Measurements from ENCODE around the gene KIF5C. TPM values are rescaled to one million over a fixed set of nuclear protein-coding genes. Genes with fewer than 3 reads are reported as not detected.

Gene KIF5C
- total and polyA plus RNA-seq, 2 experiments from 2014 or later: 0.11 to 0.19 TPM

DNA sequence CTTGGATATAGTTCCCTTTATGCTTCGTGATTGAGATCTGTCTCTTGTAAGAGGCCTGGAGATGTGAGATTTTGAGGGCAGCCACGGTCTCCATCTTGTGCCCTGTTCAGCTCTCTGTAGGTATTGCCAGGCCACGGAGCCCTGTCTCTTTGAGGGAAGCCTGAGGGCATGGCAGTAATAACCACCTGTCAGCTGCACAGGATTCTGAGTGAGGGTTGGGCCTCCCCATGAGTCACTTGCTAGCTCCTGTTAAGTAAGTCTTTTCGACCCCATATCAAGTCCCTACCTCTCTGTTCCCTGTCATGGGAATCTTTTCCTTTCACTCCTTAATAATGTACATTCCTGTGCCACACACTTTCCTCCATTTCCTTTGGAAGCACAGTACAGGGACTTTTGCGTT is 183.9 kb downstream of the KIF5C start:
- in situ Hi-C loops (cut with MboI): no loop called here

DNA sequence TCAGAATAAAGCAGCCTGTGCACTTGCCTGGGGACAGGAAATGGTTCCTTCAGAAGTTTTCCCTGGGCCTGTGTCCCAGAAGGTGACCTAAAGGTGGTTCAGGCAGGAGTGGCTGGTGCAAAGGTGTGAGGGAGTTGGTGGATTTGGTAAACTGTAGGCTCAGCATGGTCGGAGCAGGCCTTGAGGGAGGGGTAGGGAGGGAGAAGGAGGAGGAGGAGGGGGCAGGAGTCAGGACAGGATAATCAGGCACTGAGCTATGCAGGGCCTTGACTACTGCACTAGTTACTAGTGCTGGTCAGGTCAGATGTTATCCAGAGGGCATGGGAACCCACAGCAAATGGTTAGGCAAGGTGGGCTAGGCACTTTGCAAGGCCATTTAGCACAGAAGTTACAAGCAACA is 184.8 kb downstream of the KIF5C start:
- no peak for DNase-seq
- Histone ChIP-seq H3K36me3 (ENCODE audit: low read depth) (no peaks in the 10 kb centered on the region), H3K4me3 (no peak overlapping the region), H3K9me3 (ENCODE audit: low read depth) (no peaks in the 10 kb centered on the region), H3K4me2 (ENCODE audit: unreplicated experiment) (no peak overlapping the region), H3K27me3 (replicated peaks; ENCODE audit: insufficient read depth) (no peaks in the 10 kb centered on the region), H3K9ac (no peak overlapping the region), H3K9me2 (ENCODE audit: insufficient read depth) (no peaks in the 10 kb centered on the region), H4K20me1 (ENCODE audit: insufficient read depth) (no peaks in the 10 kb centered on the region), H3K4me1 (ENCODE audit: insufficient read depth) (peaks cover 7% of the 10 kb centered on the region), H3F3A (ENCODE audit: insufficient read depth) (peaks cover 10% of the 10 kb centered on the region), H2AFZ (no peak overlapping the region), H3K79me2 (ENCODE audit: insufficient read depth) (no peaks in the 10 kb centered on the region), H3K27ac (no peak overlapping the region)
- WGBS, 2 experiments (ENCODE audit: low coverage in 1 of 2, low lambda C conversion rate in 2 of 2, missing lambda C conversion rate in 2 of 2): 96 to 100% methylated on average over 1 of the region's 1 CpG
- TF ChIP-seq EZH2 (IDR thresholded peaks at IDR 0.05; ENCODE audit: insufficient read depth, poor library complexity, severe bottlenecking) (no peak), EZH2phosphoT487 (IDR thresholded peaks at IDR 0.05; ENCODE audit: insufficient read depth, low read depth) (no peak)
- in situ Hi-C loops (cut with MboI): no loop called here

More for the DNA sequence above, 183.9 kb downstream of the KIF5C start:
- 76 to 88% methylated on average over 5 of the region's 5 CpGs for WGBS, 2 experiments (ENCODE audit: low coverage in 1 of 2, low lambda C conversion rate in 2 of 2, missing lambda C conversion rate in 2 of 2)
- Histone ChIP-seq H3K4me3 (no peak overlapping the region), H3K79me2 (ENCODE audit: insufficient read depth) (no peaks in the 10 kb centered on the region), H3K9ac (no peak overlapping the region), H3F3A (ENCODE audit: insufficient read depth) (peaks cover under 1% of the 10 kb centered on the region; the same call in 1 of the 2 replicates), H3K27me3 (replicated peaks; ENCODE audit: insufficient read depth) (no peaks in the 10 kb centered on the region), H4K20me1 (ENCODE audit: insufficient read depth) (no peaks in the 10 kb centered on the region), H3K4me2 (ENCODE audit: unreplicated experiment) (no peak overlapping the region), H3K4me1 (ENCODE audit: insufficient read depth) (no peaks in the 10 kb centered on the region), H3K36me3 (ENCODE audit: low read depth) (no peaks in the 10 kb centered on the region), H3K9me2 (ENCODE audit: insufficient read depth) (no peaks in the 10 kb centered on the region), H3K9me3 (ENCODE audit: low read depth) (no peaks in the 10 kb centered on the region), H2AFZ (no peak overlapping the region), H3K27ac (no peak overlapping the region)
- no peak for DNase-seq
- TF ChIP-seq EZH2phosphoT487 (IDR thresholded peaks at IDR 0.05; ENCODE audit: insufficient read depth, low read depth) (no peak), EZH2 (IDR thresholded peaks at IDR 0.05; ENCODE audit: insufficient read depth, poor library complexity, severe bottlenecking) (no peak)

DNA sequence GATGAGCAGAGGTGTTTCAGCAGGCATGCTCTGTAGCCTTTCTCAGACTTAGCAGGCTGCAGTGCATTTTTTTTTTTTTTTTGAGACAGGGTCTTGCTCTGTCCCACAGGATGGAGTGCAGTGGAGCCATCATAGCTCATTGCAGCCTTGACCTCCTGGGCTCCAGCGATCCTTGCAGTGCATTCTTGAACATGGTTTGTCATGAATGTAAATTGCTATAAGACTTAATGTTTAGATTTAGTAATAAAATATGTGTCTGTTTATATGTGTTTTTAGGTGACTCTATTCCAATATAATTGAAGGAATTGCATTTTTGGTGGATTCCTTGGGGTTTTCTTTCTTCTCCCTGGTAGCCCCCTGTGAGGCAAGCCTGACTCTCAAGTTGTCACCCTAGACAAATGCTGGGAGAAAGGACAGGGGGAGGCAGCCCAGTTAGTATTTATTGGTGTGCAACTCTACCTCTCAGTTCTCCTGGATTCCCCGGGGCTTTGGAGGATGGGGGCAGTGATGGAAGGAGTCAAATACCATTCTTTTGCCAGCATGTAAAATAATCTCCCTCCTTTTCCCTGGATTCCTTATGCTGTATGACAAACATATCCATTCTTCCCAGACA is 186.2 kb downstream of the KIF5C start:
- H3K4me3 ChIP-seq: no peak overlapping the region

DNA sequence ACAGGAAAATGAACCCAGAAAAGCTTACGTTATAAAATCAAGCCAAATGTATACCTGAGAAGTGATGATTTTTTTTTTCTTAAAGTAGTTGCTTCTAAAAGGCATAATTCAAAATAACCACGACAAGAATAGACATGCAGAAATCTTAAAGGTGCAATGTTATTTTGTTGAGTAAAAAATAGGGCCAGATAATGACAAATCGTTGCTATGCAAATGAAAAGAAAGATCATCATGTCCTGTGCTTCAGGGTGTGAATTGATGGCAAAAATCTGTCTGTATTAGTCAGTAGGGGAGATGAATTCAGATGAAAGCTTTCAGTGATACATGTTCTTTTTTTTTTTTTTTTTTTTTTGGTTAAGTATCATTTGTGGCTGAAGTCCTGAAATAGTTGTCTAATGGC is 187.5 kb downstream of the KIF5C start:
- Histone ChIP-seq H2AFZ (no peak overlapping the region), H4K20me1 (ENCODE audit: insufficient read depth) (no peaks in the 10 kb centered on the region), H3K4me3 (no peak overlapping the region), H3K4me1 (ENCODE audit: insufficient read depth) (peaks cover 14% of the 10 kb centered on the region), H3K9me3 (ENCODE audit: low read depth) (no peaks in the 10 kb centered on the region), H3K27ac (no peak overlapping the region), H3F3A (ENCODE audit: insufficient read depth) (peaks cover 18% of the 10 kb centered on the region), H3K4me2 (ENCODE audit: unreplicated experiment) (no peak overlapping the region), H3K9me2 (ENCODE audit: insufficient read depth) (no peaks in the 10 kb centered on the region), H3K36me3 (ENCODE audit: low read depth) (no peaks in the 10 kb centered on the region), H3K79me2 (ENCODE audit: insufficient read depth) (no peaks in the 10 kb centered on the region), H3K27me3 (replicated peaks; ENCODE audit: insufficient read depth) (no peaks in the 10 kb centered on the region), H3K9ac (no peak overlapping the region)
- in situ Hi-C loops (cut with MboI): no loop called here
- WGBS, 2 experiments (ENCODE audit: low coverage in 1 of 2, low lambda C conversion rate in 2 of 2, missing lambda C conversion rate in 2 of 2): 76 to 78% methylated on average over 3 of the region's 3 CpGs
- TF ChIP-seq EZH2 (IDR thresholded peaks at IDR 0.05; ENCODE audit: insufficient read depth, poor library complexity, severe bottlenecking) (no peak), EZH2phosphoT487 (IDR thresholded peaks at IDR 0.05; ENCODE audit: insufficient read depth, low read depth) (no peak)
- DNase-seq: no peak

More for the DNA sequence above, 186.2 kb downstream of the KIF5C start:
- H3K4me1 ChIP-seq (ENCODE audit: insufficient read depth): peaks cover 14% of the 10 kb centered on the region
- no peaks in the 10 kb centered on the region for H4K20me1 ChIP-seq (ENCODE audit: insufficient read depth)
- in situ Hi-C loops (cut with MboI): no loop called here
- H3F3A ChIP-seq (ENCODE audit: insufficient read depth): peaks cover 18% of the 10 kb centered on the region
- H3K79me2 ChIP-seq (ENCODE audit: insufficient read depth): no peaks in the 10 kb centered on the region
- no peak overlapping the region for H3K27ac ChIP-seq
- no peak overlapping the region for H3K4me2 ChIP-seq (ENCODE audit: unreplicated experiment)
- no peak overlapping the region for H3K9ac ChIP-seq
- no peaks in the 10 kb centered on the region for H3K27me3 ChIP-seq (replicated peaks; ENCODE audit: insufficient read depth)
- no peak overlapping the region for H2AFZ ChIP-seq
- H3K9me3 ChIP-seq (ENCODE audit: low read depth): no peaks in the 10 kb centered on the region
- TF ChIP-seq EZH2phosphoT487 (IDR thresholded peaks at IDR 0.05; ENCODE audit: insufficient read depth, low read depth): no peak
- no peak for TF ChIP-seq EZH2 (IDR thresholded peaks at IDR 0.05; ENCODE audit: insufficient read depth, poor library complexity, severe bottlenecking)
- H3K36me3 ChIP-seq (ENCODE audit: low read depth): no peaks in the 10 kb centered on the region
- DNase-seq: no peak
- H3K9me2 ChIP-seq (ENCODE audit: insufficient read depth): no peaks in the 10 kb centered on the region
- WGBS, 2 experiments (ENCODE audit: low coverage in 1 of 2, low lambda C conversion rate in 2 of 2, missing lambda C conversion rate in 2 of 2): 55 to 74% methylated on average over 2 of the region's 2 CpGs

Data from GM23248 (cell line).